ENCODE measurements around the gene C2orf72.
"Not testable (repeated sequence)": the region's sequence is repeated elsewhere in the genome, so short reads cannot be mapped to it uniquely, and the experiment has no call there.

The C2orf72 gene

GRCh38 chr2:231015478-231015877 is 21.8 kb upstream of the C2orf72 start:
- no peak for DNase-seq

DNA sequence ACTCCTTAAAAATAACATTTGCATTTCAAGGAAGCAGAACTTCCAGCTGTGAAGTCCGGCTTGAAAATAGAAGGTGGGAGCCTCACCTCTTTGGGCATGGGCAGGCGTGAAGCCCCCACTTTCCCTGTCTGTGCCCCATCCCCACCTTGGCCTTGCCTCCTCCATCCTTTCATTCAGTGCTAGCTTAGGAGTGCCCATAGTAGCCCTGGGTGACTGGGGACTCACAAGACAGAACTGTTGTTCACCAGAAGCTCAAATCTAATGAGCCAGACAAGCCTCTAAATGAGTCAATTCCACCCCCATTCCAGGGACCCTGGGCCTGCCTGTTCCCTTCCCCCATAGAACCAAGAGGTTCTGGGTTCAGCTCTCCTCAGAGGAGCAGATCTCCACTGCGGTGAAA is 21.4 kb upstream of the C2orf72 start:
- DNase-seq, result no peak

- no peak for DNase-seq
These were observed 20.6 kb upstream of the C2orf72 start for GRCh38 chr2:231016566-231017230.

DNA sequence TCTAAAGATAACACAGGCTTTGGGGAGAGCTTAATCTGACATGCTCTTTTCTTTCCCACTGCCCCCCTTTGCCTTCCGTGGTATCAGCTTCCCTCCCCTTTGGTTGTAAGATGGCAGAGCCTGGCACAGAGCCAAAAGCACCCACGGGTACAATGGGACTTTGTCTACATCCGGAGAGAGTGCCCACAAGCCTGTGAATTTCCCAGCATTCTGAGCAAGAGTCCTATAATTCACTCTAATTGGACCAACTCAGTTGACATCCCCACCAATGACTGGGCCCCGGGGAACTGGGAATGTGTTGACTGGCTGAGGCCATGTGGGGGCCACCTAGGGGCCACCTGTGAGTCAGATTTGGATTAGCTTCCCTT is 20.1 kb upstream of the C2orf72 start:
- no peak for DNase-seq

- no peak for DNase-seq
These were observed 19.1 kb upstream of the C2orf72 start for GRCh38 chr2:231018184-231018583.

DNA sequence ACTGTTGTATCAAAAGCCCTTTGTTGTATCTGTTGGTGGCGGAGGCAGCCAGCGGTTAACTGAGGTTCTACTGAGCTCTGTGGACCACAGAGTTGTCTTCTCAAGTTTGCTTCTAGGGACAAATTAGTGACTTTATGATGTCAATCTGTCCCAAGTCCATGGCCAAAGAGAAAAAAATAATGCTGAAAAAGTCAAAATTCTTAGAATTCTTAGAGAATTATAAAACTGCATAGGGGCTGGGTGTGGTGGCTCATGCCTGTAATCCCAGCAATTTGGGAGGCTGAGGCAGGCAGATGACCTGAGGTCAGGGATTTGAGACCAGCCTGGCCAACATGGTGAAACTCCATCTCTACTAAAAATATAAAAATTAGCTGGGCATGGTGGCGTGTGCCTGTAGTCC is 12.3 kb upstream of the C2orf72 start:
- DNase-seq, result not testable (repeated sequence)

DNA sequence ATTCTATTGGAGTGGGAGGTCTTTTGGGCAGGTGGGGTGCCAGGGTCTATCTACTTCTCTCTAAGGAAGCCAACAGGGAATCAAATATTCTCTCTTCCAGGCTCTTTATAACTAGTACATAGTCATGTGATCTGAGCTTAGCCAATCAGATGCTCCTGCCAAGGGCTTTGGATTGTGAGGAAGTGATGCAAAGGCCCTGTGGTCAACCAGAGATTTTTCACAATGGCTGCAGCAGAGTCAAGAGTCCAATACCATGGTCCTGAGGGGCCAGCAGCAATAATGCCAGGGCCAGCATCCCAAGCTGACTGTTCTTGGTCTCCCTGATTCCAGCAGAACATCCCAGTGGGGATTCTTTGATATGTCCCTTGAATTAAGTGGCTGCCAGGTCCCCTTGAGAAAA is 8.4 kb upstream of the C2orf72 start:
- DNase-seq, result no peak

DNA sequence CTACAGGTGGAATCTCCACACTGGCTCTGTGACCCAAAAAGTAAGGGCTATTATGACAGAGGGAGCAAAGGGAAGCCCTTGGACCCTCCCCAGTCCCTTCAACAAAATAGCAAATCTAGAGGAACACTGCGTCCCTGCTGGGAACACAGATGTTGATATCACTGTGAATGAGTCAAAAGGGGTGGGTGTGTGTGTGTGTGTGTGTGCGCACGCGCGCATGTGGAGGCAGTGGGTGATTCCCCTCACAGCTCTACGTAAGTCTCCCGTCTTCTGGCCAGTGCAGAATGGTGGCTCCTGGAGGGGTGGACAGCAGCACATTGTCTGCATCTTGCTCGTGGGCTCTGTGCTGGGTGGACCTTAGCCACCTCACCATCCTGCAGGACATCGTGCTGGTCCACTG is 7.8 kb upstream of the C2orf72 start:
- no peak for DNase-seq

GRCh38 chr2:231030725-231031124 is 6.6 kb upstream of the C2orf72 start:
- DNase-seq, result no peak

DNA sequence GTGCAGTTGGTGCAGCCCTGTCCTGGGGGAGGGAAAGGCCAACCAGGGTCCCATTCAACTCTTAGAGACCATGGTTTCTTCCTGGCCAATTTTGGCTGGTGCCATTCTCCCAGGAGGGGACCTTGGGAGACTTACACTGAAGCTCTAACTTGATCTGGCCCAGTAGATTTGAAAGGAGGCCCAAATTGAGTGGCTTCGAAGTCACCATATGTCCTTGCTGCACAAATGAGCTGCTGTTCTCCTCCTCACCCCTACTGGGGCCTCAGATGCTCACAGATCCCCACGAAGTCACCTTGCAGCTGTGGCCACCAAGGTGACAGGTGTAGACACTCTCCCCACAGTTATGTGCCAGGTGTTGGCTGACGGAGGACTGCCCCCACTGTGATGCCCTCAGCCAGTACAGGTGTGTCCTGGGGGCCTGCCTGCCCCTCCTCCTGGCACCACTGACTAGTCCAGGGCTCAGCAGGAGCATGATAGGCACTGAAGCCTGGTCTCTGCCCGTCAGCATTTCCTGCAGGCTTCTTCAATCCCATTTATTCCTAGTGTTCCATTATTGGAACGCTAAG is 4.7 kb upstream of the C2orf72 start:
- DNase-seq, result no peak

DNA sequence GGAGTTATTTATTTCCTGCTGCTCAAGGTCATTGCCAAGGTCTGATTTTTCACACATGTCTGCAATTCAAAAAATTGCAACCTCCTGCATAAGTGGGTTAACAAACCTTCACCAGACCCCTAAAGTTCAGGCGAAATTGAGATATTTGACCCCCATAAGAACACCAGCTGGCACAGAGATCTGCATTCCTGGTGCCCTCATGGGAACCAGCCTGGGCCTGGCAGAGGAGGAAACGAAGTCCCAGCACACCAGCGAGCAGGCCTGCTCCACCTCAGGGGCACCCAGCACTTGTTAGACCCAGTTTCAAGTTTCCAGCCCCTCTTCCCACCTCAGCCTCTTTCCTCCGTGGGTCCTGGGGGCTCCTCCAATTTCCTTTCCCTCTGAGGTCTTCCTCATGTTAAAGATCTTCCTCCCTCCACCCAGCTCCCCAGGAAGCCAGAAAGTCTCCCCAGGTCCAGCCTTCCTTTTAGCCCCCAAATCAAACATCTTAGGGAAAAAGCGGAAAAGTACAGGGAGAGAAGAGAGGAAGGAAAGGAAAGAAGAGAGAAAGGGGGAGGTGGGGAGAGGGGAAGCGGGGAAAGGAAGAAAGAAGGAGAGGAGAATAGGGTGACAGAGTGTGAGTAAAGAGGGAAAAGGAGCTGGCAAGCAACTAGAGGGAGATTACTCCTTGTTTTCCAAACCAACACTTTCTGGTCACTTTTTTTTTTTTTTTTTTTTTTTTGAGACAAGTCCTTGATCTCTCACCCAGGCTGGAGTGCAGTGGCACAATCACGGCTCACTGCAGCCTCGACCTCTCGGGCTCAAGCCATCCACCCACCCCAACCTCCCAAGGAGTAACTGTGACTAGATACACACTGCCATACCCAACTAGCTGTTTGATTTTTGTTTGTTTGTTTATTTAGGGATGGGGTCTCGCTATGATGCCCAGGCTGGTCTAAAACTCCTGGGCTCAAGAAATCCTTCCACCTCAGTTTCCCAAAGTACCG is 3.9 kb upstream of the C2orf72 start:
- no peak for DNase-seq

DNA sequence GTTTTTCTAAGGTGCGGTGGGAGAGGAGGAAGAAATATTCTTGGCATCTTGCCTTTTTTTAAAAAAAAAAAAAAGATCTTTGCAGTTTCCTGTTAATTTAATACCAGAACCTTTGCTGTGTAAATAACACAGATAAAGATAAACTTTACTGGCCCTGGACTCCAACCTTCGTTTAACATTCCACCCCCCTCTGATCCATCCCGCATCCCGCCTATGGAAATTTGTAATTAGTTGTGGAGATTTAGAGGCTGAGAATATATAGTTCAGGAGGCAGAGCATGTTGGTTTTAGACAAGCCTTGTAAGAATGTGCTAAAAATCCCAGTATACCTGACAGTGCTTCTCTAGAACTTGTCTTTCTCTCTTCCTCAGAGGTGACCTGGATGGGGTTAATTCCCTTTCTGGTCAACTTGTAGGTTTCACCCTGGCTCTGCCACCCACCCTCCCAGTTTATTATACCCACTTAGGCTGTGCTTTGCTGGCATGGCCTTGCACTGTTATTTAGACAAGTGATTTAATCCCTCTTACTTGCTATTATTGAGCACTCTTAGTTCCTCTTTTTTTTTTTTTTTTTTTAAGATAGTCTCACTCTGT is 2.9 kb upstream of the C2orf72 start:
- DNase-seq, result no peak

DNA sequence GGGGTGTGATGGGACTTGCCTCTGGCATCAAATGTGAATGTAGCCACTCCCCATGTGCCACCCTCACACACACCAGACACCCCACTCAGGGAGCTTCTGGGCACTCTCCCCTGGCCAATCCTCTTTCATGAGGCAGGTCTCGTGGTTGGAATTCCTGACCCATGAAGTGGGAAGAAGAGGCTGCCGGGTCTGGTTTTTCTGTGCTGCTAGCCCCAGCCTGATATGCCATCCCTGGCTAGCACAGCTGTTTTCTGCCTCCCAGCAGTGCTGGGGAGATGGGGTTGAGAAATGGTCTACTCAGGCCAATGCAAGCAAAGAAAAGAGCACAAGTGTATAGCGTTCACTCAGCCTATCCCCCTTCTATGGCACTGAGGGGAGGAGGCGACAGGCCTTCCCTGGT is 1.2 kb upstream of the C2orf72 start:
- DNase-seq, result no peak

GRCh38 chr2:231036578-231037106 is 681 bp upstream of the C2orf72 start:
- no peak for DNase-seq

DNA sequence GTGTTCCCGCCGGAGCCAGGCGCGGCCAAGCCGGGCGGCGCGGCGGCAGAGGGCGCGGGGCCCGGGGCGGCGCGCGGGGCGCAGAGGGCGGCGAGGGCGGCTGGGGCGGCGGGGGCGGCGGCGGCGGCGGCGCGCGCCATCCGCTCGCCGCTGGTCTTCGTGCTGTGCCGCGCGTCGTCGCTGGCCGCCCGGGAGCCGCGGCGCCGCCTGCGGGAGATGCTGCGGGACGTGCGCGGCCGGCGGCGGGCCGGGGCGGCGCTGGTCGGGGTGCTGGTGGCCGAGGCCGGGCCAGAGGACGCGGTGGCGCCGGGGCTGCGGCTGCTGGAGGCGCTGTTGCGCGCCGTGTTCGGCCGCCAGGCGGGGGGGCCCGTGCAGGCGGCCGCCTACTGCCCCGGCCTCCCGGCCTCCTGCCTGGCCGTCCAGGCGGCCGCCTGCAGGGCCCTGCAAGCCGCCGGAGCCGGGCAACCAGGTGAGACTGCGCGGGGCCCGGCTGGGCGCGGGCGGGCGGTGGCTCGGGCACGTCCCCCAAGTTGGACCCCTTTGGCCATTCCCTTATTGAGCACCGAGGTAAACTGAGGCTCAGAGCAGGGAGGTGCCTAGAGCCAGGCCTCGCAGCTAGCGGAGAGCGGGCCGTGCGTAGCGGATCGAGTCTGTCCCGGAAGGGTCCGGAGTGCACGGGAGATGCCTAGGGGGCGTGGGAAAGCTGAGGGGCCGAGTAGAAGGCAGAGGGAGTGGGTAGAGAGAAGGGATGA is 584 bp downstream of the C2orf72 start:
- DNase-seq, result no peak

DNA sequence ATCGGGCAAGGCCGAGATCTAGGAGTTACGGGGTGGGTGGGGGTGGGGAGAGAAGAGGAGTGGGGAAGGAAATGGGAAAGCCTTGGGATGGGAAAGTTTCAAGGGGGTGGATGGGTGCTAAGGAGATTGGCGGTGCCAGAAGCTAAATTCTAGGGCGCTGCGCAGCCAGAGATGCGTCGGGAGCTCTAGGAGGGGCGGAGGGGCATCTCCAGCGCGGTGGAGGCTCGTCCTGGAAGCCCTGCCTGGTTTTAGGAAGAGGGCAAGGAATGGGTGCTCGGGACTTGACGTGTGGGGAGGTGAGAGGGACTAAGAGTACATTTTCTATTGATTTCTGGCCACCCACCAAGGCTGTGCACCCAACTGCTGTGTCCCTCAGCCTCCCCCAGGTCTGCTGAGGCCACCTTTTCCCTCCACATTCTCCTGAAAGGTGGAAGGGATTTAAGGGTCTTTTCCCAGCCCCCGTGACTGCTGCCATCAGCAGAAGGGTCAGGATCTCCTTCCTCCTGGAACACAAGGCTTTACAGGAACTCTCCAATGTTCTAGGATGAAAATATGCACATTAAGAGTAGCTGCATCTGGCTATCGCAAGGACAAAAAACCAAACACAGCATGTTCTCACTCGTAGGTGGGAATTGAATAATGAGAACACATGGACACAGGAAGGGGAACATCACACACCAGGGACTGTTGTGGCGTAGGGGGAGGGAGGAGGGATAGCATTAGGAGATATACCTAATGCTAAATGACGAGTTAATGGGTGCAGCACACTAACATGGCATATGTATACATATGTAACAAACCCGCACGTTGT is 1.4 kb downstream of the C2orf72 start:
- no peak for DNase-seq

GRCh38 chr2:231039294-231039664 is 2.0 kb downstream of the C2orf72 start:
- no peak for DNase-seq

GRCh38 chr2:231039821-231040364 is 2.6 kb downstream of the C2orf72 start:
- no peak for DNase-seq

GRCh38 chr2:231041061-231041689 is 3.9 kb downstream of the C2orf72 start:
- DNase-seq, result no peak

DNA sequence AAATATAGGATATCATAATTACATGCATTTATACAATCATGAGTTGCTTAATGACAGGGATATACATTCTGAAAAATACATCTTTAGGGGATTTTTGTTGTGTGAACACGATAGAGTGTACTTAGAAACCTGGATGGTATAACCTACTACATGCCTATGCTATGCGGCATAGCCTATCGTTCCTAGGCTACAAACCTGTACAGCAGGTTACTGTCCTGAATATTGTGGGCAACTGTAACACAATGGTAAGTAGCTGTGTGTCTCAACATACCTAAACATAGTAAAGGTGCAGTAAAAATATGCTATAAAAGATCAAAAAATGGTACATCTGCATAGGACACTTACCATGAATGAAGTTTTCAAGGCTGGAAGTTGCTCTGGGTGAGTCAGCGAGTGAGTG is 6.5 kb downstream of the C2orf72 start:
- DNase-seq, result no peak

GRCh38 chr2:231046916-231047273 is 9.6 kb downstream of the C2orf72 start:
- no peak for DNase-seq

Data from T1000 (cell line).